ENCODE results near the gene CYSRT1. TPM values are rescaled to one million over a fixed set of nuclear protein-coding genes. Genes with fewer than 3 reads are reported as not detected.

The CYSRT1 gene
- total RNA-seq, 1 donor from 2014 or later, result 0.68 TPM

DNA sequence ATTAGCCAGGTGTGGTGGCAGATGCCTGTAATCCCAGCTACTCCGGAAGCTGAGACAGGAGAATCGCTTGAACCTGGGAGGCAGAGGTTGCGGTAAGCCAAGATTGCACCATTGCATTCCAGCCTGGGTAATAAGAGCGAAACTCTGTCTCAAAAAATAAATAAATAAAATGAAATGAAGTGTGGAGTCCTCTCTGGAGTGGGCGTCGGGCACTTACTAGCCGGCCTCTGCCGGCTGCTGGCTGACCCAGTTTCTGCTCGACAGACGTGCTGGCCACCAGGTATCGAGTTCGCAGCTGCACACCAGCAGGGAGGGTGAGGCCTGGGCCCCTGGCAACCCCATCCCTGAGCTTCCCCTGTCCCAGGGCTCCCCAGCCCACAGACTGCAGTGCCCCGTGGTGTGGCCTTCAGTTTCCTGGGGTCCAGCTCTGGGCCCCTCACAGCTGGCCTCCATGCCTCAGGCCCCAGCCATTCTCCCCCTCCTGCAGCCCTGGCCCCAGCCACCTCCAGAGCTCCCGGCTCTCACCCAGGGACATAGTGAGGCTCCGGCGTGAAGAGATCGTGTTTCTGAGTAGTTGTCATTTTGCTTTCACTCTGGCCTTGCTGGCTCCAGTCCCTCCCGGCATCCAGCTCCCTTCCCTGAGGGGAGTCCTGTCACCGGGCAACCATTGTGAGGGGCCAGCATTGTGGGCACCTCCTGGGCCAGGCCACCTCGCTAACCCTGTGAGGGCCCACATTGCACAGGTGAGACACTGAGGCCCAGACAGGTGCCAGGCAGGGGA is 22.4 kb downstream of the CYSRT1 start:
- Mint-ChIP-seq H3K27ac (no peak overlapping the region), H3K4me1 (peaks cover 9% of the 10 kb centered on the region), H3K9me3 (no peaks in the 10 kb centered on the region), H3K27me3 (no peaks in the 10 kb centered on the region), H3K36me3 (ENCODE audit: low read depth) (peaks cover 15% of the 10 kb centered on the region), H3K4me3 (no peak overlapping the region)
- intact Hi-C loops (cut with micrococcal nuclease), result no loop called here
- peak; percentile 61 for DNase-seq

DNA sequence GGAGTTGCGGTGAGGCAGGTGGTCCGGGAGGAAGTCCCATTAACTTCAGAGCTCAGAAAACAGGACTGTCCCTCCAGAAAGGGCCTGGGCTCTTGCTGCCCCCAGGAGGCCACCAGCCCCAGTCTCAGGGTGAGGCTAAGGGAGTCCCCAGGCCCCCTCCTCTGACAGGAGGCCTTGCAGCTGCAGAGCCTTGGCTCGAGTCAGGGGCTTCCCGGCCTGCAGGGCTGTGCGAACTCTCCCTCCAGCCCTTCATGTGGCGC is 22.9 kb downstream of the CYSRT1 start:
- peaks cover 4% of the 10 kb centered on the region for H3K4me1 Mint-ChIP-seq
- H3K36me3 Mint-ChIP-seq (ENCODE audit: low read depth), result peaks cover 10% of the 10 kb centered on the region
- no peak for DNase-seq
- H3K9me3 Mint-ChIP-seq, result no peaks in the 10 kb centered on the region
- no peak overlapping the region for H3K27ac Mint-ChIP-seq
- H3K4me3 Mint-ChIP-seq, result no peak overlapping the region
- H3K27me3 Mint-ChIP-seq, result no peaks in the 10 kb centered on the region
- intact Hi-C loops (cut with micrococcal nuclease), result no loop called here

DNA sequence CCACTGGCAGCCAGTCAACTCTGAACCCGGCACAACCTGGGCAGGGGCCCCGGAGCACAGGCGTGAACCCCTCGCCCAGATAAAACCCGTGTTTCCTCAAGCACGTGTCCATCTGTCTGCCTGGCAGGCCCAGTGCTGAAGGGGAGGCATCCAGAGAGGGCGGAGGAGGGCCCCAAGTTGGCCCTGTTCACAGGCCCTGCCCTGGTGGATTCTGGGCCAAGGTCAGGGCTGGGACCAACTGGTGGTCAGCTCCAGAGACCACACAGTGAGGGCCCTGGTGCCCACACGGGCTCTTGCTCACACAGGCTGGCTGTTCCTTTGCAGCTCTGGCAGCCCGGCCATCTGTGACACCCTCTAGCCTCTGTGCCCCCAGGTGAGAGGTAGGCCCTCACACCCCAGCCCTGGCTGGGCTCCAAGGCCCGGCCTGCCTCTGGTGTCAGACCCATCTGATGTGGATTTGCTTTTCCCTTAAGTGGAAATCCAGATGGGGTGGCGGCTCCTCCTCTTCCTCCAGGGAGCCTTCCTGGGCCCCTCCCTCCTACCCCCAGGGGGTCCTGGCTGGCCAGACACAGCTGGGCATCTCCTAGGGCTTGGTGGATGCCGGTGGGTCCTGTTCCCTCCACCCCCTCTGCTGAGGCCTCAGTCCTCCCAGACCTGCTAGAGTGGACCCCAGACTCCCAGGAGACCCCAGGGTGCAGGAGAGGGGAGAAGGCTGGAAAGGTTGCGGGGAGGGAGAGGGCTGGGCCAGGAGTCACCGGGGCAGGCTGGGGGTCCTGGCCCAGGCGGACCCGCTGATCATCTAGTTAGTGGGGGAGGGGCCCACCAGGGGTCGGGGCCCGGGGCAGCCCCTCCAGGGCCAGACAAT is 25.6 kb downstream of the CYSRT1 start:
- intact Hi-C loops (cut with micrococcal nuclease), result no loop called here

DNA sequence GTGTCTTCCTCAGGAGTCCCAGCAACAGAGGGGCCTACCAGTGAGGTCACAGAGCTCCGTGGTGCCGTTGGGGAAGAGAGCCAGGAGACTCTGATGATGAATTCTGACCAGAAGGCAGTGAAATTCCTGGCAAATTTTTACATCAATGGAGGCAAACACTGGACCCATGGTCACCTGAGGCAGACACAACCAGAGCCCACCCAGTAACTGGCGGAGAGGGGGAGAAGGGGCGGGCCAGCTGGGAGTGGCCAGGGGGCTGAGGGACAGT is 26.2 kb downstream of the CYSRT1 start, which contains the start of gene STPG3:
Gene STPG3 (plus strand): TSS at position 93 of the 268 bp plus-strand sequence. CDS start 1 bp downstream, at position 94.
- peaks cover 1% of the 10 kb centered on the region for H3K27me3 Mint-ChIP-seq
- H3K36me3 Mint-ChIP-seq (ENCODE audit: low read depth), result peaks cover 3% of the 10 kb centered on the region
- no peak within 1 kb of the TSS for H3K4me3 Mint-ChIP-seq
- H3K27ac Mint-ChIP-seq, result no peak within 1 kb of the TSS
- peaks cover 6% of the 10 kb centered on the region for H3K4me1 Mint-ChIP-seq
- no peaks in the 10 kb centered on the region for H3K9me3 Mint-ChIP-seq
- intact Hi-C loops (cut with micrococcal nuclease), result no loop called here
- DNase-seq, result no peak

More for the DNA sequence above, 25.6 kb downstream of the CYSRT1 start:
- no peaks in the 10 kb centered on the region for H3K9me3 Mint-ChIP-seq
- no peak overlapping the region for H3K27ac Mint-ChIP-seq
- peaks cover 5% of the 10 kb centered on the region for H3K4me1 Mint-ChIP-seq
- H3K4me3 Mint-ChIP-seq, result no peak overlapping the region
- H3K27me3 Mint-ChIP-seq, result peaks cover 1% of the 10 kb centered on the region
- peaks cover 3% of the 10 kb centered on the region for H3K36me3 Mint-ChIP-seq (ENCODE audit: low read depth)
- DNase-seq, result no peak

DNA sequence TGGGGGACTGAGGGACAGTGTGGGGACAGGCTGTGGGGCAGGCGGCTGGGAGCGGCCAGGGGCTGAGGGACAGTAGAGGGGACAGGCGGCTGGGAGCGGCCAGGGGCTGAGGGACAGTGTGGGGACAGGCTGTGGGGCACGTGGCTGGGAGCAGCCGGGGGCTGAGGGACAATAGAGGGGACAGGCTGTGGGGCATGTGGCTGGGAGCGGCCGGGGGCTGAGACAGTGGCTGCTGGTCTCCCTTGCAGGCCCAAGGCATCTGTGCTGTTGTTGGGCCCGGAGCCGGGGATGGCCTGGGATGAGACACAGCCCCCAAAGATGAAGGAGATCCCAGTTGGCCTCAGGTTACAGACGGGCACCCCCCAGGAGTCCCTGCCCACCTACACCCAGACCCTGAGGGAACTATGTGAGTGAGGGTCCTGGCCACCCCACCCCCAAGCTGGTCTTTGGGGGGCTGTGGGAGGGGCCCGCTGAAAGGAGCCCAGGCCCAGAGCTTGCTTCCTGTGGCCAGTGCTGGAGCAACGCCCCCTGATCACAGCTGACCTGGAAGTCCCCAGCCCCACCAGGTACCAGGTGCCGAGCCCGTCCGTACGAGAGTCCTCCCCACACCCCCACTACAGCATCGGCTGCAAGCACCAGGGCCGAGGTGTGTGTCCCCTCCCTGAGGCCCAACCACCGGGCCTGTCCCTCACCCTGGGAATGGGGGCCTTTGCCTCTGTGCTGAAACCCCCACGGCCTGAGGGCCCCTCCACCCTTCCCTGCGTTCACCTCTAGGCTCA is 26.7 kb downstream of the CYSRT1 start:
- Mint-ChIP-seq H3K36me3 (ENCODE audit: low read depth) (peaks cover 3% of the 10 kb centered on the region), H3K4me1 (peaks cover 10% of the 10 kb centered on the region), H3K27ac (no peak overlapping the region), H3K27me3 (peaks cover 1% of the 10 kb centered on the region), H3K4me3 (no peak overlapping the region), H3K9me3 (no peaks in the 10 kb centered on the region)
- intact Hi-C loops (cut with micrococcal nuclease), result no loop called here
- DNase-seq, result no peak

DNA sequence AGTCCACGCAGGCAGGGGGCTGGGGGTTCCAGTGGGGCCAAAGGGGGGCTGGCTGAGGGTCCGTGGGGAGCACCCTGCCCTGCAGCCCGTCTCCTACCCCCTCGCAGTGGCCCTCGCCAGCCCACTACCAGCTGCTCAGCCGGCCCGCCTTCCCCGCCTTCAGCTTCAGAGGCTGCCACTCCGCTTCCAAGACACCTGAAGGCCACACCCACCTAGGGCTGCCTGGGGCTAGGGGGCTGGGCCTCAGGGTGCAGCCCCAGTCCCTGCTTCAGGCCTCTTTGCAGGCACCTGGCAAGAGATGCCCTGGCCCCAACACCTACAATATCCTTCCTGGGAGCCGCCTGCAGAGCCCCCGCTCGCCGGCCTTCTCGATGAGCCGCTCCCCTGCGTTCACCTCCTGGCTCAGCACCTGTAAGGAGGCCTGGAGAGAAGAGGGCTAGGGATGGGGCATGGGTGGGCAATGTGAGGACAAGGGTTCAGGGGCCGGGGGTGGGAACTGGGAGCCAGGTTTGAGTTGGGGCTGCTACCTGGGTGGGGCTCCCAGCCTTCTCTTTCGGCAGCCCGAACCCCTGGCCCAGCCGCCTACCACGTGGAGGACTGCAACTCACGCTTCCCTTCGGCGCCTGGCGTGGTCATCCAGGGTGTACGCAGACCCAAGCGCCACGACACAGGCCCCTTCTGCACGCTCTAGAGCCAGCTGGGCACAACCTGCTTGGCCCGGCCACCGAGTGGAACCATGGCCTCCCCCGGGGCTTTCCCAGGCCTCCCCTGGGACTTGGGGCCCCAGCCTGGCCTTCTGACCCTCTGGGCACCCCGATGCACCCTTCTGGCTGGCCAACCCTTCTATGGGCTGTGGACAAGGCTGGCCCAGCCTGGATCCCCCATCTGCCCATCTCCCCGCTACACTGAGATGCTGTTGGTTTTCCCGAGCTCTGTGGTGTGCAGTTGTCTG is 27.9 kb downstream of the CYSRT1 start:
- H3K27me3 Mint-ChIP-seq, result peaks cover 1% of the 10 kb centered on the region
- no peak for DNase-seq
- H3K27ac Mint-ChIP-seq, result no peak overlapping the region
- intact Hi-C loops (cut with micrococcal nuclease), result no loop called here
- peaks cover 5% of the 10 kb centered on the region for H3K36me3 Mint-ChIP-seq (ENCODE audit: low read depth)
- no peaks in the 10 kb centered on the region for H3K9me3 Mint-ChIP-seq
- peaks cover 13% of the 10 kb centered on the region for H3K4me1 Mint-ChIP-seq
- no peak overlapping the region for H3K4me3 Mint-ChIP-seq

DNA sequence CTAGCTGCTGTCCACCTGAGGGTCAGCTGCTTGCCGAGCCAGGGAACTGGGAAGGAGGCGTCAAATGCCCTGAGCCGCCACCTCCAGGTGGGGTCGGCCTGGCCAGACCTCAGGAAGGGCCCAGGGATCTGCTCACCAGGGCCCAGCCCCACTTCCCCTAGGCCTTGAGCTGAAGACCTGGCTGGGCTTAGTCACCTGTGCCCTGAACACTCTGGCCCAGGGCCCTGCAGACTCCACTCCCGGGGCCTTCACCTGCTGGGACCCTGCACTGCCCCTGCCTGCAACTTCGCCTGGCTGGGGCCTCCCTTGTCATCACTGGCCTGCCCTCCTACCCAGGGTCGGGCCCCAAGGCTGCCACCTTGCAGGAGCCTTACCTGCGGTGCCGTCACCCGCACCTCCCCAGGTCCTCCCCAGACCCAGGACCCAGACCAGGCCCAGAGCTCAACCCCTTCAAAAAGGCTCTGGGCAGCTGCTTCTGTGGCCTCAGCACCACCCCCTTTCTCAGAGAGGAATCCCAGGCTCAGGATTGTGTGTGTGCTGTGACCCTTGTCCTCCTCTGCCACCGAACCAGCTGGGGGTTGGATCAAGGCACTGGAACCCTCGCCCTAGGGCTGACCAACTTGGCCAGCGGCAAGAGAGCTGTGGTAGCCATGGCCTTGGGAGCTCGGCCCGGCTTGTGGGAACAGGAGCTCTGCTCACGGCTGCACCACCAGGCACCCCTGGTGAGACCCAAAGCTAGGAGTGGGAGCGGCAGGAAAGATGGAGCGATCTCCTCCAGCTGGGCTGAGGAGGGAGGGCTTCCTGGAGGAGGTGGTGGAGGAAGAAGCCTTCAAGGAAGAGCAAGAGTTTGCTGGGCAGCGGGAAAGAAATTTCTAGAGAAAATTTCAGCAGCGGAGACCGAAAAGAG is 29.0 kb downstream of the CYSRT1 start:
- DNase-seq, result peak; percentile 64
- Mint-ChIP-seq H3K4me1 (peaks cover 13% of the 10 kb centered on the region), H3K36me3 (ENCODE audit: low read depth) (peaks cover 9% of the 10 kb centered on the region), H3K9me3 (no peaks in the 10 kb centered on the region), H3K27ac (peak overlapping the region; percentile 83), H3K4me3 (peak overlapping the region; percentile 90), H3K27me3 (peaks cover 1% of the 10 kb centered on the region)
- intact Hi-C loops (cut with micrococcal nuclease), result no loop called here

DNA sequence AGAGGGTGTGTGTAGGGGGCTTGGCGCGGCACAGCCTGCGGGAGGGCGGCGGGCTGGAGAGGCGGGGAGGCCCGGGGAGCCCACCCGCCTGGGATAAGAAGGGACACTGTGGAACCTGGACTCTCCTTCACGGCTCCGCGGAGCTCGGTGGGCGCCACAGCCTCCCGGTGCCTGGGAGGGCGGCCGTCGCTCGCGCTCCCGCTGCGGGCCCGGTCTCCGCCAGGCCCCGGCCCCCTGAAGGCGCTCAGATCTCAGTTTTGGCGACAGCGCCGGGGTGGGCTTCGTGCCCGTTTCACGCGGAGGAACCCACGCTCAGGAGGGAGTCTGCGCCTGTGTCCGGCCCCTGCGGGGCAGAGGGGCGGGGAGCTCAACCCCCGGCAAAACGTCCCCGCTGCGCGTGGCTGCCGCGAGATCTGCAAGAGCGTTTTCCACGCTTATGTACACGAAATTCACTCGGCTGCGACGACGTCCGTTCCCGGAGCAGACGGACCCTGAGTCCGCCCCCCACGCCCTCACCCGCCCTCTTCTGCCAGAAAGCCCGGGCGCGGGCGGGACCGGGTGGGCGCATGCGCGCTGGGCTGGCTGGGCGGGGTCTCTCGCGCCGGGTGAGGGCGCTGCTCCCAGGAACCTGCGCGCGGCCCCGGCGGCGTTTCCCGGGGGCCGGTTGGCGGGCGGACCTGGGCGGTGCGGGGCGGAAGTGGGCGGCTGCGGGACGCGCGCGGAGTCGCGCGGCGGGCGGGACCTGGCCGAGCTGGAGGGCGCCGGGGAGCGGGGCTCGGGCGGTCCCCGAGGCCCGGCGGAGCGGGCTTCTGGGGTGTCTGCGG is 29.9 kb downstream of the CYSRT1 start, which contains the start of gene NELFB:
Gene NELFB (plus strand): TSS at position 704 of the 824 bp plus-strand sequence.
- Mint-ChIP-seq H3K27ac (peak within 1 kb of the TSS; percentile 84), H3K4me1 (peaks cover 13% of the 10 kb centered on the region), H3K36me3 (ENCODE audit: low read depth) (peaks cover 12% of the 10 kb centered on the region), H3K27me3 (peaks cover 1% of the 10 kb centered on the region), H3K9me3 (no peaks in the 10 kb centered on the region), H3K4me3 (peak within 1 kb of the TSS; percentile 90)
- peak; percentile 100 for DNase-seq
- intact Hi-C loops (cut with micrococcal nuclease), result loop anchor here (1.0 kb wide), 1 partner anchor 14 kb away; the partner anchor contains the start of gene TUBB4B

DNA sequence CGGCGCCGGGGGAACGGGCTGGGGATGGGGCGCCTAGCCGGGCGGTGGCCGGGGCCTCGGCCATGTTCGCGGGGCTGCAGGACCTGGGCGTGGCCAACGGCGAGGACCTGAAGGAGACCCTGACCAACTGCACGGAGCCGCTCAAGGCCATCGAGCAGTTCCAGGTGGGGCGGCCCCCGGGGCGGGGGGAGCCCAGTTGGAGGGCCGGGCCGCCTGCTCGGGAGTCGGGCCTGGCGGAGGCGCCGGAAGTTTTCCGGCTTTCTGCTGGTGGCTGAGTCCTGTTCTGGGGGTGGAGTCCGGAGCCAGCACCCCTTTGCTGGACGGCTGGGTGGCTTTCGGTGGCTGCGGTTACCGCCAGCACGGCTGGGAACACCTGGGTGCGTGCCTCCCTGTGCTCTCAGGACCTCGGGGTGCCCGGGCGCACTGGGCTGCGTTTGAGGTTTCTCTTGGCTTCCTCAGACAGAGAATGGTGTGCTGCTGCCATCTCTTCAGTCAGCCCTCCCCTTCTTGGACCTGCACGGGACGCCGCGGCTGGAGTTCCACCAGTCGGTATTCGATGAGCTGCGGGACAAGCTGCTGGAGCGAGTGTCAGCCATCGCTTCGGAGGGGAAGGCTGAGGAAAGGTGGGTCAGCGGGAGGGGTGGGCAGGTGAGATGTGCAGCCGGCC is 30.6 kb downstream of the CYSRT1 start:
- no peaks in the 10 kb centered on the region for H3K9me3 Mint-ChIP-seq
- intact Hi-C loops (cut with micrococcal nuclease), result loop anchor here (1.0 kb wide), 1 partner anchor 14 kb away; the partner anchor contains the start of gene TUBB4B
- DNase-seq, result no peak
- peaks cover 13% of the 10 kb centered on the region for H3K4me1 Mint-ChIP-seq
- peak overlapping the region; percentile 84 for H3K27ac Mint-ChIP-seq
- H3K4me3 Mint-ChIP-seq, result peak overlapping the region; percentile 87
- peaks cover 12% of the 10 kb centered on the region for H3K36me3 Mint-ChIP-seq (ENCODE audit: low read depth)
- peaks cover 1% of the 10 kb centered on the region for H3K27me3 Mint-ChIP-seq

DNA sequence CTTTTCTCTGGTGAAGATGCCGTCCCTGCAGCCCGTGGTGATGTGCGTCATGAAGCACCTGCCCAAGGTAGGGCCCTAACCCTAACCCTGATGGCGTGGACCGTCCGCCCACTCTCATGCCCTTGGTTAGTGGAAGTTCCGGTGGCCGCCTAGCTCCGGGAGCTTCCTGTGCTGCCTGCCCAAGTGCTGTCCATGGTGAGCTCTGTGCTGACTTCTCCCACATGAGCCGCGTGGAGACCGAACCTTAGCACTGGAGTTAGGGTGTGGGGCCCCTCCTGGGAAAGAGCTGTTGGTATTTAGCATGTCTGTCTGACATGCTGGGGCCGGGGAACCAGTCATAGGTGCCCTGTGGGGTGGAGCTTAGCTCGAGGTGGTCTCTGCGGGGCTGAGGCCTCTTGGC is 31.4 kb downstream of the CYSRT1 start:
- no peak for DNase-seq
- peaks cover 13% of the 10 kb centered on the region for H3K4me1 Mint-ChIP-seq
- intact Hi-C loops (cut with micrococcal nuclease), result no loop called here
- H3K9me3 Mint-ChIP-seq, result no peaks in the 10 kb centered on the region
- no peak overlapping the region for H3K27ac Mint-ChIP-seq
- peaks cover 12% of the 10 kb centered on the region for H3K36me3 Mint-ChIP-seq (ENCODE audit: low read depth)
- peaks cover 1% of the 10 kb centered on the region for H3K27me3 Mint-ChIP-seq
- peak overlapping the region; percentile 87 for H3K4me3 Mint-ChIP-seq

DNA sequence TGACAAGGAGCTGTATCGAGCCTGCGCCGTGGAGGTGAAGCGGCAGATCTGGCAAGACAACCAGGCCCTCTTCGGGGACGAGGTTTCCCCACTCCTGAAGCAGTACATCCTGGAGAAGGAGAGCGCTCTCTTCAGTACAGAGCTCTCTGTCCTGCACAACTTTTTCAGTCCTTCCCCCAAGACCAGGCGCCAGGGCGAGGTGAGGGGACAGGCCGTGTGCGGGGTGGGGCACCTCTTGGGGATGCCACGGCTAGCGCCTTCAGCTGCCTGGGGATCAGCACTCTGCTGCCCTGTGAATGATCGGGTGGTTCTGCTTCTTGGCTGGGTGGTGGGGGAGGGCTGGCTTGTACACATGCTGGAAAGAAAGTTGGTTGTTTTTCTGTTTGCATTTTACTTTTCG is 31.9 kb downstream of the CYSRT1 start:
- H3K27ac Mint-ChIP-seq, result no peak overlapping the region
- intact Hi-C loops (cut with micrococcal nuclease), result no loop called here
- H3K36me3 Mint-ChIP-seq (ENCODE audit: low read depth), result peaks cover 15% of the 10 kb centered on the region
- H3K4me1 Mint-ChIP-seq, result peaks cover 13% of the 10 kb centered on the region
- no peak for DNase-seq
- peak overlapping the region; percentile 87 for H3K4me3 Mint-ChIP-seq
- no peaks in the 10 kb centered on the region for H3K9me3 Mint-ChIP-seq
- peaks cover 1% of the 10 kb centered on the region for H3K27me3 Mint-ChIP-seq

All from activated CD4-positive, alpha-beta T cell treated with anti-CD3 and anti-CD28 coated beads, Interleukin-2, amount 10 ng/mL, durations not matched to agents 24 days and 14 days (primary cell).